GM10847 (cell line): ENCODE data around the gene GSTA4.

Experiments
- POLR2A ChIP-seq: IDR thresholded peaks from 2 replicates; pipeline ENCODE4 v1.6.1; 2011; ENCODE audit not compliant: insufficient read length; ENCODE audit errors: extremely low read depth

The GSTA4 gene

DNA sequence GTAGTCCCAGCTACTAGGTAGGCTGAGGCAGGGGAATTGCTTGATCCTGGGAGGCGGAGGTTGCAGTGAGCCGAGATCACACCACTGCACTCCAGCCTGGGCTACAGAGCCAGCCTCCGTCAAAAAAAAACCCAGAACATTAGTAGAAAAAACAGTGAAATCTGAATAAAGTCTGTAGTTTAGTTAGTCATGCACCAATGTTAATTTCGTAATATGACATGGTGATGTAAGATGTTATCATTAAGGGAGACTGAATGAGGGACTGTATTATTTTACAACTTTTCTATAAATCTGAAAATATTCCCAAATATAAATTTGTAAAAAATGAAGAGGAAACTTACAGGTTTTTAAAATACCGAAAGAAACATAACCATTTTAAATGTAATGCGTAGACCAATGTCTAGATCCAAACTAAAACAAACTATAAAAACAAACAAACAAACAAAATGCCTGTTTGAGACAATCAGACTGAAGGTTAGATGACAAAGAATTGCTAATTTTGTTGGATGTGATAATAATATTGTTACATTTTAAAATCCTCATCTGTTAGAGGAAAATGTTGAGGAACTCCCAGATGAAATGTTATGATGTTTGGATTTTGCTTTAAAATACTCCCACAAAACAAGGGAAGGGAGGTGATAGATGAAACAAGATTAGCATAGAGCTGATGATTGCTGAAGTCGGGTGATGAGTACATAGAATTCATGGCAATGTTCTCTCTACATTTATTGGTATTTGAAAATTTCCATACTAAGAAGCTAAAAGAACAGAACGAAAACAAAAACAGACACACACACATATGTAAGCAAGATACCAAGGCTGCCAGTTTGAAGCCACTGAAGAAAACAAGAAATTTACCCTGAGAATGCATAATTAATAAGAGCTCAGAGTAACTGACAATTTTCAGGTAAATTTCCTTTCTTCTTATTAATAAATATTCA, 1.8 kb downstream of the GSTA4 start:
- TF ChIP-seq POLR2A = no peak

DNA sequence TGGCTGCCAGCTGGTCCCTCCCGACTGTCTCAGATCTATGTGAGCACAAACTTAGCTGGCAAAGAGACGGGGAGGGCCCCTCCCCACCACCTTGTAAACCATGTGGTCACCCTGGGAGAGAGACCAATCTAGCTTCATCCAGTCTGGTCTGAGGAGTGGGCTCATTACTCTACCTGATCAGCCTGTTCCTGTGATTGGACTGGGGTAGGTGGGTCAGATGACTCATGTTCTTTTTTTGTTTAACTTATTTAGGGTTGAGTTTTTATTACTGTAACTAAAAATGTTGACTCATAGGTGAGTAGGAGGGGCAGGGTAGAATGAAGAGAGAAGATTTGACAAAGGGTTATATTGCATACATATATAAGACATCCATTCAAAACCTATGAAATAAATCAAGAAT, 4.7 kb downstream of the GSTA4 start:
- TF ChIP-seq POLR2A = no peak

DNA sequence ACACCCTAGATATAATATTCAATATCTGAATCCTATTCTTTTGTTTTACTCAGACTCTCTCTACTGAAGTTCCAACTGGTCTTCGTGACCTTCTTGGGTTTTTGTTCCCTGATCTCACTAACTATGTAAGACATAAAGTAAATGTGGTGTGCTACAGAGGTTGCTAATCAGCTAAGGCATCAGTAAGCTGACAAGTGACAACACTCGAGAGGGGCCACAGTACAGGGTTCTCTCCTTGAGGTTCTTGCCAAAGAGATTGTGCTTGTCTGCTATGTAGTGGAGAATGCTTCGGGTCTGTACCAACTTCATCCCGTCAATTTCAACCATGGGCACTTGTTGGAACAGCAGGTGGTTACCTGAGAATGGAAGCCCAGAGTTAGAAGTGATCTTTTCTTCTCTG, 9.9 kb downstream of the GSTA4 start:
- TF ChIP-seq POLR2A = no peak

GRCh38 chr6:52984247-52984646, 10.8 kb downstream of the GSTA4 start:
- no peak for TF ChIP-seq POLR2A

GRCh38 chr6:52983159-52983848, 11.8 kb downstream of the GSTA4 start:
- TF ChIP-seq POLR2A = no peak

DNA sequence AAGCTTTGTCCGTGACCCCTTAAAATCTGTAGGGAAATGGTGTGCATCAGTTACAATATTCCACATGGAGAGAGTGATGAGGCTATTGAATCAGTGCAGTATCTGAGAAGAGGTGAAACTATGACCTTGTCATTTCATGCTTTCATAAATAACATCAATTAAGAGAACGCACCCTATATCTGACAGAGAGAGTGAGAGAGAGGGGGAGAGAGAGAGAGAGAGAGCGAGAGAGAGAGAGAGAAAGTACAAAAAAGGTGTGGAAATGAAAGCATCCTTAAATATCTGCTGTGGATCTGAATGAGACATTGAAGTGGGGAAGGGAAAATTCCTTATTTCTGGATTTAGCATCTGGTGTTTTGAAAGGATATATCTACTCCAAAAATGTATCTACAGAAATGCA, 12.4 kb downstream of the GSTA4 start:
- TF ChIP-seq POLR2A = no peak

DNA sequence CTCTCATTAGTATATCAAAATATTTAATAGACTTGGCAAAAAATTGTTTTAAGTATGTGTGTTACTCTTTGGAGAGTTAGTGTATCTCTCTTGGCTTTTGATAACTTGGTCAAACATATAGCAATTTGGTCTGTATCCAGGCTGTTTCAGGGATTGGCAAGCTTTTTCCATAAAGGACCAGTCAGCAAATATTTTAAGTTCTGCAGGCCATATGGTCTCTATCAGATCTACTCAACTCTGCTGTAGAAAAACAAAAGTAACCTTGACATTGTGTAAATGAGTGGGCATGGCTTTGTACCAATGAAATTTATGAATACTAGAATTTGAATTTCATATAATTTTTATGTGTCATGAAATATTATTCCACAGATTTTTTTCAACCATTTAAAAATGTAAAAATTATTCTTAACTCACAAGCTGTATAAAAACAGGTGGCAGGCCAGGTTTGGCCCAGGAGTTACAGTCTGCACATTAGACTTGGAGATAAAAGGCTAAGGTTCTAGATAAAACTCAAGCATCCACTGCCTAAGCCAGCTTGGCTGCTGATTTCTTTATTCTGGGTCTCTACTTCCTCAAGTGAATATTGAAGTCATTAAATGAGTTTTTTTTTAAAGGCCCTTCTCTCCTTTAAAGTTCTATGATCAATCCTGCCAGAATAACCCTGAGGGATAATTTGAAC, 13.7 kb downstream of the GSTA4 start:
- TF ChIP-seq POLR2A = no peak

DNA sequence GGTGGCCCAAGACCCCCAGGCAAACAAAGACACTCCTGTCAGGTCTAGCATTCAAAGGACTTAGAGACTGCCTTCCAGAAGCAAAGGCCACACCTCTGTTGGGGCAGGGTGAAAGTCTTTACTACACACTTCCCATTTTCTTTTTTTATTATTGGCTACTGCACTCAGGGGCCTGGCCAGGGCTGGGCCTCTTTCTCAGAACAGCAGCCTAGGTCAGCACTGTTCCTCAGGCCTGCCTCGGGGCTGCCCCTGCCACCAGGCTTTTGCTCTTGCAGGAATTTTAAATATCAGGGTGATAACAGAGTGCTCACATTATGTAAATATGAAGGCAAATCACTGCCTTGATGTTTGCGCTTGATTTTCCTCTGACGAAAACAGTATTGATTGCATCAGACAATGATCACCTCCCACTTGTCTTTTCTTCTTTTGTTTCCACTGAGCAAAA, 18.5 kb downstream of the GSTA4 start:
- no peak for TF ChIP-seq POLR2A

DNA sequence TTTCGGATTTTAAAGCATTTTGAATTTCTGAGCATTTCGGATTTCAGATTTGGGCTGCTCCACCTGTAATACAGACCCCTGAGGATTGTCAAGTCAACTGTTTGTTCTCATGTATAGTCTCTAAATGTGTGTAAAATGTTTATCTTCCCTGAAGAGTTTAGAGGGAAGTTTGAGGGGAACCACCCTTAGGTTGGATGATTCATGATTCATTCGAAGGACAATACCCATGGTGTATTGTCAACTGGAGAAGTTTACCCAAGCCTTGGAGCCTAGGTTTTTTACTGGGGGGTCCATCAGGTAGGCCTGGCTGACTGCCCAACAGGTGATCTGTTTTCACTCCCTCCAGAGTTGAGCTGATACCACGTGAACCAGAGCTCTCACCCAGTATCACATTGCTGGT, 18.9 kb downstream of the GSTA4 start:
- no peak for TF ChIP-seq POLR2A

DNA sequence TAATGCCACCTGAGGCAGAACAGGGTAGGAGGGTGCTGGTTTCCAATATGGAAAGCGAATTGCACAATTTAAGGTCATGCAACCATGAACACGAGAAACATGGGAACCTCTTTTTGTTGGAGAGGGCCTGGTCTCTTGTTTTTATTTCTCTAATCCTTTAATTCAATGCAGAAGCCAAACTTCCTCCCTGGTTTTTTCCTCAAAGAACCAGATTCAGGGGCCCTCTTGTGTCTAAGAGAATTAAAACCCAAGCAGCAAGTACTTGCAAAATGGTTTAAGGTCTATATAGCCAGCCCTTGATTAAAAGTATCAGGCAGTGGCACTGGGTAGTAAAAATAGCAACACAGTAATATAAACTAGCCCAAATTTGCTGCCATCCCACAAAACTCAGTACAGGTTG, 19.5 kb downstream of the GSTA4 start:
- no peak for TF ChIP-seq POLR2A

DNA sequence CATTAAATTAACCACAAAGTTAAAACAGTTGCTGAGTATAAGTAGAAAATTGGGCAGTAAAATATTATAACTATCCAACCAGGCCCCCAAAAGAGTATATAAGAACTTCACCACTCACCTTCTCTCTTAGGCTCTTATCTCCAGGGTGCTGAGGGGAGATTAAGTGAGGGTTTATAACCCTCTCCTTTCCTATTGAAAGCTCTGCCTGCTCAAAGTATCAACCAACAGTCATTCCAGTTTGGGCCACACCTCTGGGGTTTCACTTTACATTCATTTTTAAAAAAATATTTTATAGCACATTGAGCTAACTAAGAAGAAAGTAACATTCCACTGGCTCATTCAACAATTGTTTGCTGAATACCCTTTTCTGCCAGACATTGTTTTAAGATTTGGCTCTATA, 22.1 kb downstream of the GSTA4 start:
- no peak for TF ChIP-seq POLR2A

- no peak for TF ChIP-seq POLR2A
These were observed 25.7 kb downstream of the GSTA4 start for GRCh38 chr6:52969359-52969758.

DNA sequence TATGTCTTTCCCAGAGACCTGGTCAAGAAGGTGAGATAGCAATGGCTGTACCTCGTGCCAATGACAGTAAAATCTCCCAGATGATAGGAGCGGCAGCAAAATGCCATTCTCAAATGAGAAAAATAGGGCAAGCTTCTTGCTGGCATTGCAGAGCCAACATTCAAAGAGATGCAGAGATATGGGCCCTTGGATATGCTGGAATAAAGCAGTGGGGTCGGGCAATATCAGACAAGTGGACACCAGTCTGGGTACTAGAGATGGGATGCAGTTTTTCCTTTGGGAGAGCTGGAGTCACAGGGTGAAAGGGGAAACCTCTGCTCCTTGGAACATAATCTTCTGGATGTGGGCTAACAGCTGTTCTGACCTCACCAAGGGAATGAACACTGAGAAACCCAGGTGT, 29.0 kb downstream of the GSTA4 start:
- TF ChIP-seq POLR2A = no peak

- TF ChIP-seq POLR2A = no peak
These were observed 29.7 kb downstream of the GSTA4 start for GRCh38 chr6:52965380-52965779.

DNA sequence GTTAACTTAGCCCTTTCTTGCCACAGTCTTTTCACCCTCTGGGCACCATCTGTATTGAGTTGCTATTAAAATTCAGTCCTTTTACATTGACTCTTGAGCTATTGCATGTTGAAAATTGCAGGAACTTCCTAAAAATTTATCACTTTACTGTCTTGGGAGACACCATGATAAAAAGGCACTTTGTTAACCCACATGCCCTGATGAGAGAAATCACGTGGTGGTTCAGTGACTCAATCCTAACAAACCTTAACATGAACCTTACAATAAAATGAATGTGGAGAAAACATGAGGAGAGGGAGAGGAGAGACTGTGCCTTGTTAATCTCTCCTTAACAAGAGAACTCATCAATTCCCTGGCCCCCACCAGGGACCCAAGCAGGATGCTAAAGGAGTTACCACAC, 30.8 kb downstream of the GSTA4 start:
- no peak for TF ChIP-seq POLR2A

DNA sequence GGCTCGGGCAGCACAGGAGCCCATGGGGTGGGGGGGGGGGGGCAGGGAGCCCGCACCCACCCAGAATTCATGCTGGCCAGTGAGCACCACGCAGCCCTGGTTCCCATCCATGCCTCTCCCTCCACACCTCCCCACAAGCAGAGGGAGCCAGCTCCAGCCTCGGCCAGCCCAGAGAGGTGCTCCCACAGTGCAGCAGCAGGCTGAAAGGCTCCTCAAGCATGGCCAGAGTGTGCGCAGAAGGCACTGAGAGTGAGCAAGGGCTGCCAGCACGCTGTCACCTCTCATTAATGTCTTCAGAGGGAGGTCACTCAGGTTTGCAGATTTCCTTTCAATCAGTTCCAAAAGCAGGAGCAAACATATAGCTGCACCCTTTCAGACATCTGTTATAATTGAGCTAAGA, 32.4 kb downstream of the GSTA4 start:
- no peak for TF ChIP-seq POLR2A
